Neural progenitor cell (in vitro differentiated cells): Measurements from ENCODE around the gene EXOSC9. TPM values are rescaled to one million over a fixed set of nuclear protein-coding genes. Genes with fewer than 3 reads are reported as not detected.

Experiments used
- DNase-seq: peaks from one replicate; pipeline ENCODE4 v3.0.0-alpha.2; 2016; ENCODE audit warnings: low spot score
- H2AFZ ChIP-seq: fragments of 200-600 bp; sonication (generic); replicated peaks from 2 replicates; pipeline ENCODE4 v1.6.1; 2016; ENCODE audit warnings: antibody characterized with exemption
- H3F3A ChIP-seq: fragments of 200-600 bp; sonication (generic); 2 replicates; pipeline ENCODE4 v1.6.1; 2016; ENCODE audit warnings: antibody characterized with exemption, low read depth
- H3K27ac ChIP-seq: fragments of 200-600 bp; sonication (generic); 2 replicates; pipeline ENCODE4 v1.5.1; 2016; ENCODE audit warnings: mild to moderate bottlenecking
- H3K27me3 ChIP-seq: fragments of 200-600 bp; sonication (generic); 2 replicates; pipeline ENCODE4 v1.6.1; 2016; ENCODE audit warnings: mild to moderate bottlenecking, moderate library complexity
- H3K36me3 ChIP-seq: fragments of 200-600 bp; sonication (generic); 2 replicates; pipeline ENCODE4 v1.5.1; 2016
- H3K4me1 ChIP-seq: fragments of 200-600 bp; sonication (generic); 2 replicates; pipeline ENCODE4 v1.6.1; 2016; ENCODE audit warnings: mixed run types
- H3K4me2 ChIP-seq: fragments of 200-600 bp; sonication (generic); 2 replicates; pipeline ENCODE4 v1.6.1; 2016
- H3K4me3 ChIP-seq: fragments of 200-600 bp; sonication (generic); 2 replicates; pipeline ENCODE4 v1.5.1; 2016
- H3K79me2 ChIP-seq: fragments of 200-600 bp; sonication (generic); 2 replicates; pipeline ENCODE4 v1.6.1; 2016; ENCODE audit warnings: low read depth
- H3K9ac ChIP-seq: fragments of 200-600 bp; sonication (generic); 2 replicates; pipeline ENCODE4 v1.6.1; 2016
- H3K9me3 ChIP-seq: fragments of 200-600 bp; sonication (generic); 2 replicates; pipeline ENCODE4 v1.5.1; 2016; ENCODE audit warnings: low read depth
- H4K20me1 ChIP-seq: fragments of 200-600 bp; sonication (generic); 2 replicates; pipeline ENCODE4 v1.6.1; 2016; ENCODE audit warnings: low read depth
- H3K27ac Mint-ChIP-seq: 3 replicates; pipeline ENCODE4 v1.8.0; 2021; ENCODE audit warnings: mixed read lengths
- H3K27me3 Mint-ChIP-seq: 2 replicates; pipeline ENCODE4 v1.8.0; 2022; ENCODE audit warnings: low read depth, mild to moderate bottlenecking, inconsistent platforms, moderate library complexity, mixed read lengths; ENCODE audit not compliant: insufficient read depth
- H3K36me3 Mint-ChIP-seq: 3 replicates; pipeline ENCODE4 v1.8.0; 2021; ENCODE audit warnings: mixed read lengths
- H3K4me1 Mint-ChIP-seq: 3 replicates; pipeline ENCODE4 v1.8.0; 2021; ENCODE audit warnings: mixed read lengths
- H3K4me3 Mint-ChIP-seq: 3 replicates; pipeline ENCODE4 v1.8.0; 2021; ENCODE audit warnings: mild to moderate bottlenecking, moderate library complexity, mixed read lengths
- H3K9me3 Mint-ChIP-seq: 3 replicates; pipeline ENCODE4 v1.8.0; 2020; ENCODE audit warnings: mixed read lengths
- EZH2 ChIP-seq: fragments of 200-600 bp; sonication (generic); IDR thresholded peaks from 2 replicates; pipeline ENCODE4 v1.6.1; 2017; ENCODE audit warnings: antibody characterized with exemption, mild to moderate bottlenecking, moderate library complexity
- EZH2phosphoT487 ChIP-seq: fragments of 200-600 bp; sonication (generic); IDR thresholded peaks from 2 replicates; pipeline ENCODE4 v1.6.1; 2017; ENCODE audit warnings: antibody characterized with exemption
- total RNA-seq: library from RNA; depleted of rRNA; stranded (reverse); fragments of >200 nt; gene quantifications from 2 replicates; pipeline ENCODE4 v1.2.3, GENCODE V29; 2015; ENCODE audit warnings: low replicate concordance
- TF ChIP-seq, protein P1 (sequence below): fragments of 200-600 bp; sonication (generic); IDR thresholded peaks from 2 replicates; pipeline ENCODE4 v1.5.1; 2017; ENCODE audit warnings: antibody characterized with exemption, mild to moderate bottlenecking

The EXOSC9 gene
- total RNA-seq, 1 donor from 2014 or later, result 115 TPM

DNA sequence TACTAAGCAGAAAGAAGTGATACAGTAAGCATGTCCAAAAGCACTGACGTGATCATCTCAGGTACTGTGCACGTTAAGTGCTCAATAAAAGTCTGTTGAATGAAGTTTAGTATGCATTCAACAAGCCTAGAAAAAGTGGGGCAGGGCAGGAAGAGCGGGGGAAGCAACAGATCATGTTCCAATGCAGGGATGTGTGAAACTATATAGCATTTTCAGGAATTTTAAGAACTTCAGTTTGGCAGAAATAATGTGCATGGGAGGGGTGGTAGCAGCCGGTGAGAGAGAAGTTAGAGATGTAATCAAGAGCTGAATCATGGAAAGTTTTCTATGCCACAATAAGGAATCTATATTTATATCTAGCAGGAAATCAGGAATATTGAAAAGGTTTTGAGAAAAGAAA lies 41.7 kb downstream of the EXOSC9 start:
- H3F3A ChIP-seq, result no peaks in the 10 kb centered on the region
- peaks cover 10% of the 10 kb centered on the region for H3K36me3 ChIP-seq
- no peak overlapping the region for H3K9ac ChIP-seq
- no peak overlapping the region for H3K4me3 ChIP-seq
- no peaks in the 10 kb centered on the region for H4K20me1 ChIP-seq
- H3K4me3 Mint-ChIP-seq, result no peak overlapping the region
- peaks cover 7% of the 10 kb centered on the region for H3K36me3 Mint-ChIP-seq
- no peaks in the 10 kb centered on the region for H3K4me1 Mint-ChIP-seq
- no peak overlapping the region for H3K4me2 ChIP-seq
- no peak overlapping the region for H3K27ac Mint-ChIP-seq
- TF ChIP-seq EZH2phosphoT487, result no peak
- TF ChIP-seq, protein P1, sequence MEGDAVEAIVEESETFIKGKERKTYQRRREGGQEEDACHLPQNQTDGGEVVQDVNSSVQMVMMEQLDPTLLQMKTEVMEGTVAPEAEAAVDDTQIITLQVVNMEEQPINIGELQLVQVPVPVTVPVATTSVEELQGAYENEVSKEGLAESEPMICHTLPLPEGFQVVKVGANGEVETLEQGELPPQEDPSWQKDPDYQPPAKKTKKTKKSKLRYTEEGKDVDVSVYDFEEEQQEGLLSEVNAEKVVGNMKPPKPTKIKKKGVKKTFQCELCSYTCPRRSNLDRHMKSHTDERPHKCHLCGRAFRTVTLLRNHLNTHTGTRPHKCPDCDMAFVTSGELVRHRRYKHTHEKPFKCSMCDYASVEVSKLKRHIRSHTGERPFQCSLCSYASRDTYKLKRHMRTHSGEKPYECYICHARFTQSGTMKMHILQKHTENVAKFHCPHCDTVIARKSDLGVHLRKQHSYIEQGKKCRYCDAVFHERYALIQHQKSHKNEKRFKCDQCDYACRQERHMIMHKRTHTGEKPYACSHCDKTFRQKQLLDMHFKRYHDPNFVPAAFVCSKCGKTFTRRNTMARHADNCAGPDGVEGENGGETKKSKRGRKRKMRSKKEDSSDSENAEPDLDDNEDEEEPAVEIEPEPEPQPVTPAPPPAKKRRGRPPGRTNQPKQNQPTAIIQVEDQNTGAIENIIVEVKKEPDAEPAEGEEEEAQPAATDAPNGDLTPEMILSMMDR, result no peak
- TF ChIP-seq EZH2, result no peak
- H3K9me3 ChIP-seq, result no peaks in the 10 kb centered on the region
- no peaks in the 10 kb centered on the region for H3K4me1 ChIP-seq
- H3K27me3 Mint-ChIP-seq, result no peaks in the 10 kb centered on the region
- H3K27ac ChIP-seq, result no peak overlapping the region
- H2AFZ ChIP-seq, result no peak overlapping the region
- no peaks in the 10 kb centered on the region for H3K27me3 ChIP-seq
- H3K79me2 ChIP-seq, result no peaks in the 10 kb centered on the region
- no peak for DNase-seq
- no peaks in the 10 kb centered on the region for H3K9me3 Mint-ChIP-seq

DNA sequence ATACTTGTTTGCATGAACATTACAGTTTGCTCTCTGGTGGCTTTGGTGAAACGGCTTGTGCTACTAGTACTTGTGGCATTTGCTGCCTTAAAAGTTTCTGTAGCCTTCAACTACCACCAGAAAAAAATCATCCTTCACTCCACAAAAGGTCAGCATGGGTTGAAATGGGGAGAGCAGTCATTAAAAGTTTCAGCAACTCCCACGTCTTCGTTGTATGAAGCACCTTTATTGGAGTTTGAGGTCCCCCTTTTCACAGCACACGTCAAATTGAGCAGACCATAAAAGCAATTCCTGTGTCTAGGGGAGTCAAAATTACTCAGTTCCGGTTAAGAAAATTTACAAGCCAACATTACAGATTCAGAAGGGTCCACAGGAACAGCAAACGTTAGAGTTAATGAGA lies 45.5 kb downstream of the EXOSC9 start:
- H3F3A ChIP-seq, result no peaks in the 10 kb centered on the region
- Mint-ChIP-seq H3K4me1 (no peaks in the 10 kb centered on the region), H3K27ac (no peak overlapping the region), H3K4me3 (no peak overlapping the region), H3K27me3 (no peaks in the 10 kb centered on the region), H3K36me3 (peaks cover 5% of the 10 kb centered on the region), H3K9me3 (no peaks in the 10 kb centered on the region)
- DNase-seq, result no peak
- H3K4me1 ChIP-seq, result no peaks in the 10 kb centered on the region
- H3K4me3 ChIP-seq, result no peak overlapping the region
- H3K27me3 ChIP-seq, result no peaks in the 10 kb centered on the region
- no peak overlapping the region for H3K4me2 ChIP-seq
- H2AFZ ChIP-seq, result no peak overlapping the region
- no peak overlapping the region for H3K9ac ChIP-seq
- H3K9me3 ChIP-seq, result no peaks in the 10 kb centered on the region
- H3K79me2 ChIP-seq, result no peaks in the 10 kb centered on the region
- H3K27ac ChIP-seq, result no peak overlapping the region
- peaks cover 5% of the 10 kb centered on the region for H3K36me3 ChIP-seq
- TF ChIP-seq, protein P1, result no peak
- no peak for TF ChIP-seq EZH2phosphoT487
- TF ChIP-seq EZH2, result no peak
- H4K20me1 ChIP-seq, result no peaks in the 10 kb centered on the region

DNA sequence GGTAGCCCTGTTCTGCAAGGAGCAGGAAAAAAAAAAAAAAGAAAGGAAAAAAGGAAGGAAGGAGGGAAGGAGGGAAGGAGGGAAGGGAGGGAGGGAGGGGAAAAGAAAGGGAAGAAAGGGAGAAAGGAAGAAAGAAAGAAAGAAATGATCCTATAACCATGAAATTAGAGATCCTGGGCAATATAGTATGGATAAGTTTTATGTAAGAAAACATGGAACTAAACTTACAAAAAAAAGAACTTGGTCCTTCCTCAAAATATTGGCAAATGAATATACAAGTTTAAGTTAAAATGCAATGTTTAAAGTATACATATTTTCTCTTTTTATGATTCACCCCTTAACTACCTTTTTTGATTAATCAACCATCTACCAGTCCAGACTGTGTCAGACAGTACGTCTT lies 50.2 kb downstream of the EXOSC9 start:
- H3K9me3 ChIP-seq, result no peaks in the 10 kb centered on the region
- no peak overlapping the region for H3K4me3 Mint-ChIP-seq
- H3K27me3 ChIP-seq, result no peaks in the 10 kb centered on the region
- no peak overlapping the region for H2AFZ ChIP-seq
- H3K27ac Mint-ChIP-seq, result no peak overlapping the region
- H3K4me2 ChIP-seq, result no peak overlapping the region
- DNase-seq, result no peak
- no peaks in the 10 kb centered on the region for H4K20me1 ChIP-seq
- H3F3A ChIP-seq, result peaks cover 5% of the 10 kb centered on the region
- no peaks in the 10 kb centered on the region for H3K27me3 Mint-ChIP-seq
- no peaks in the 10 kb centered on the region for H3K9me3 Mint-ChIP-seq
- H3K27ac ChIP-seq, result no peak overlapping the region
- H3K4me1 Mint-ChIP-seq, result peaks cover 4% of the 10 kb centered on the region
- H3K79me2 ChIP-seq, result no peaks in the 10 kb centered on the region
- H3K36me3 ChIP-seq, result peaks cover 5% of the 10 kb centered on the region
- H3K4me1 ChIP-seq, result no peaks in the 10 kb centered on the region
- TF ChIP-seq EZH2, result no peak
- no peak for TF ChIP-seq EZH2phosphoT487
- TF ChIP-seq, protein P1, result no peak
- no peak overlapping the region for H3K9ac ChIP-seq
- H3K4me3 ChIP-seq, result no peak overlapping the region
- H3K36me3 Mint-ChIP-seq, result peaks cover 7% of the 10 kb centered on the region

DNA sequence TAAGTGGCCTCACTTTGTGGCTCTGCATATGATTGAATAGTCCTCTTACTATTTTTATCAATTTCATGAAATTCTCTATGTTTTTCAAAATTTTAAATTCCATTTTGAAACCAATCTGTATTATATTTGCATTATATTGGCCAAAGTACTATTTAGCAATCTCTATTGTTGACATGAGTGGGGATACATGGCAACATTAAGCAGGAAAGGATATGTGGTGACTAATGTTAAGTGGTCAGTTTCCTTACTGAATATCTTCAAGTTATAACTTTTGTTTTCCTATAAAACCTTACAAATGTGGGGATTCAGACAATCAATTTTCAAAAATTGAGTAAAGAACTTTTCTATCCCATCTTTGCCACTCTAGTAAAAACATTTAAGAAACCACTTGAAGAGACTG lies 59.0 kb downstream of the EXOSC9 start:
- Mint-ChIP-seq H3K4me3 (no peak overlapping the region), H3K4me1 (peaks cover 6% of the 10 kb centered on the region), H3K27ac (no peak overlapping the region), H3K36me3 (no peaks in the 10 kb centered on the region), H3K27me3 (no peaks in the 10 kb centered on the region), H3K9me3 (no peaks in the 10 kb centered on the region)
- Histone ChIP-seq H3K9ac (no peak overlapping the region), H3K4me2 (no peak overlapping the region), H3K4me3 (no peak overlapping the region), H3K36me3 (peaks cover 17% of the 10 kb centered on the region), H3F3A (peaks cover 5% of the 10 kb centered on the region), H3K27ac (no peak overlapping the region), H3K4me1 (no peaks in the 10 kb centered on the region), H3K27me3 (no peaks in the 10 kb centered on the region), H3K9me3 (no peaks in the 10 kb centered on the region), H3K79me2 (no peaks in the 10 kb centered on the region), H2AFZ (no peak overlapping the region), H4K20me1 (no peaks in the 10 kb centered on the region)
- TF ChIP-seq EZH2 (no peak), EZH2phosphoT487 (no peak)
- TF ChIP-seq, protein P1, result no peak
- no peak for DNase-seq
